ENCODE results near the gene PEX11G. TPM values are rescaled to one million over a fixed set of nuclear protein-coding genes. Genes with fewer than 3 reads are reported as not detected.

The PEX11G gene
- total and polyA plus RNA-seq, 9 of the 15 experiments (the other 6 are each of a cell fraction or from before 2014, with no cell fraction given), result 0.07 to 3.2 (median 0.70) TPM; not detected in 1

DNA sequence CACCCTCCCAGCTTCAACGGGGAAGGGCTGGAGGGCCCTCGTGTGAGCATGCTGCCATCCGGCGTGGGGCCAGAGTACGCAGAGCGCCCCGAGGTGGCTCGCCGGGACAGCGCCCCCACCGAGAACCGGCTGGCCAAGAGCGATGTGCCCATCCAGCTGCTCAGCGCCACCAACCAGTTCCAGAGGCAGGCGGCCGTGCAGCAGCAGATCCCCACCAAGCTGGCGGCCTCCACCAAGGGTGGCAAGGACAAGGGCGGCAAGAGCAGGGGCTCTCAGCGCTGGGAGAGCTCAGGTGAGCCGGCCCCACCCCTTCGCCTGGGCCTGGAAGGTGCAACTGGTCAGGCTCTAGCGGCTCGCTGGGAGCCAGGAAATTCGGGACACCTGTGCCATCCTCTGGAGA lies 20.0 kb downstream of the PEX11G start:
- ChIA-PET CTCF (ENCODE audit: low intra/inter-chr PET ratio) (no interaction called here), POLR2A (interaction anchor here (0.6 kb wide), 1 partner anchor 368 kb away, joined by 3 read pairs; no protein-coding TSS in a partner anchor)
- FAIRE-seq (no peak), ATAC-seq (no peak), DNase-seq (ENCODE audit: extremely low read depth in 1 of 4, low spot score in 3 of 4) (no peak)
- Histone ChIP-seq H3K27ac (ENCODE audit: extremely low read depth, low read depth, low read length) (no peak overlapping the region), H3K9me3 (replicated peaks; ENCODE audit: control insufficient read depth, insufficient read depth, low read depth, low read length) (no peaks in the 10 kb centered on the region), H3K27me3 (ENCODE audit: control insufficient read depth in 2 of 2, insufficient read depth in 2 of 2, low read length in 2 of 2) (no peaks in the 10 kb centered on the region), H3K4me2 (ENCODE audit: insufficient read depth, low read length) (no peak overlapping the region), H3K9ac (ENCODE audit: insufficient read depth in 1 of 2, low read depth in 2 of 2, low read length in 2 of 2) (no peak overlapping the region), H3K9me1 (ENCODE audit: control insufficient read depth, insufficient read depth, low read length) (peaks cover 3% of the 10 kb centered on the region), H2AFZ (ENCODE audit: low read depth, low read length) (no peak overlapping the region), H3K36me3 (ENCODE audit: control insufficient read depth, insufficient read depth, low read length) (peaks cover 5% of the 10 kb centered on the region; the same call in 1 of the 3 replicates), H4K20me1 (replicated peaks; ENCODE audit: control insufficient read depth, insufficient read depth, low read length) (no peaks in the 10 kb centered on the region), H3K4me3 (no peak overlapping the region), H3K79me2 (ENCODE audit: control insufficient read depth, insufficient read depth, low read length) (no peaks in the 10 kb centered on the region), H3K4me1 (replicated peaks in 1 of 2; ENCODE audit: control insufficient read depth in 2 of 2, insufficient read depth in 2 of 2, low read length in 2 of 2) (peaks cover 0 to 5% of the 10 kb centered on the region in 2 experiments; a peak in 1 of 5 replicates)
- BruUV-seq (replicated peaks), result no TSS peak
- TF ChIP-seq, protein P1, sequence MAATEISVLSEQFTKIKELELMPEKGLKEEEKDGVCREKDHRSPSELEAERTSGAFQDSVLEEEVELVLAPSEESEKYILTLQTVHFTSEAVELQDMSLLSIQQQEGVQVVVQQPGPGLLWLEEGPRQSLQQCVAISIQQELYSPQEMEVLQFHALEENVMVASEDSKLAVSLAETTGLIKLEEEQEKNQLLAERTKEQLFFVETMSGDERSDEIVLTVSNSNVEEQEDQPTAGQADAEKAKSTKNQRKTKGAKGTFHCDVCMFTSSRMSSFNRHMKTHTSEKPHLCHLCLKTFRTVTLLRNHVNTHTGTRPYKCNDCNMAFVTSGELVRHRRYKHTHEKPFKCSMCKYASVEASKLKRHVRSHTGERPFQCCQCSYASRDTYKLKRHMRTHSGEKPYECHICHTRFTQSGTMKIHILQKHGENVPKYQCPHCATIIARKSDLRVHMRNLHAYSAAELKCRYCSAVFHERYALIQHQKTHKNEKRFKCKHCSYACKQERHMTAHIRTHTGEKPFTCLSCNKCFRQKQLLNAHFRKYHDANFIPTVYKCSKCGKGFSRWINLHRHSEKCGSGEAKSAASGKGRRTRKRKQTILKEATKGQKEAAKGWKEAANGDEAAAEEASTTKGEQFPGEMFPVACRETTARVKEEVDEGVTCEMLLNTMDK (IDR thresholded peaks at IDR 0.05; ENCODE audit: borderline replicate concordance, insufficient read depth, low read depth, low read length, poor library complexity, severe bottlenecking), result no peak
- TF ChIP-seq MYBL2 (IDR thresholded peaks at IDR 0.05; ENCODE audit: low read depth) (no peak), MYBL2 (CRISPR knock-in tag; IDR thresholded peaks at IDR 0.05; ENCODE audit: borderline replicate concordance) (no peak), TAF15 (IDR thresholded peaks at IDR 0.05; ENCODE audit: low read depth, low read length) (no peak), ARID3B (CRISPR knock-in tag; IDR thresholded peaks at IDR 0.05; ENCODE audit: borderline replicate concordance) (no peak)
- TF ChIP-seq, protein P2, sequence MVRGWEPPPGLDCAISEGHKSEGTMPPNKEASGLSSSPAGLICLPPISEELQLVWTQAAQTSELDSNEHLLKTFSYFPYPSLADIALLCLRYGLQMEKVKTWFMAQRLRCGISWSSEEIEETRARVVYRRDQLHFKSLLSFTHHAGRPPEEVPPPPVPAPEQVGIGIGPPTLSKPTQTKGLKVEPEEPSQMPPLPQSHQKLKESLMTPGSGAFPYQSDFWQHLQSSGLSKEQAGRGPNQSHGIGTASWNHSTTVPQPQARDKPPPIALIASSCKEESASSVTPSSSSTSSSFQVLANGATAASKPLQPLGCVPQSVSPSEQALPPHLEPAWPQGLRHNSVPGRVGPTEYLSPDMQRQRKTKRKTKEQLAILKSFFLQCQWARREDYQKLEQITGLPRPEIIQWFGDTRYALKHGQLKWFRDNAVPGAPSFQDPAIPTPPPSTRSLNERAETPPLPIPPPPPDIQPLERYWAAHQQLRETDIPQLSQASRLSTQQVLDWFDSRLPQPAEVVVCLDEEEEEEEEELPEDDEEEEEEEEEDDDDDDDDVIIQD (CRISPR knock-in tag; IDR thresholded peaks at IDR 0.05), result no peak
- intact Hi-C loops (cut with micrococcal nuclease) (no loop called here), in situ Hi-C loops (cut with MboI) (no loop called here)
- 85% methylated on average over 12 of the region's 24 CpGs for WGBS (ENCODE audit: insufficient coverage, low coverage, missing lambda C conversion rate)

Data from K562 (cell line).